Mesodermal cell (in vitro differentiated cells): ENCODE measurements around the gene KANK4.

Source experiments
- H3K27ac ChIP-seq: 2 replicates; pipeline ENCODE4 v1.7.0; 2013; ENCODE audit warnings: mild to moderate bottlenecking, low read depth, low read length, moderate library complexity; ENCODE audit not compliant: severe bottlenecking
- H3K36me3 ChIP-seq: 2 replicates; pipeline ENCODE4 v1.7.1; 2013; ENCODE audit warnings: mild to moderate bottlenecking, low read length, moderate library complexity; ENCODE audit not compliant: control insufficient read depth, insufficient read depth
- H3K4me1 ChIP-seq: one replicate; pipeline ENCODE4 v1.7.1; 2013; ENCODE audit warnings: mild to moderate bottlenecking, low read length; ENCODE audit not compliant: insufficient read depth, control insufficient read depth, poor library complexity, severe bottlenecking
- H3K4me3 ChIP-seq: 2 replicates; pipeline ENCODE4 v1.7.0; 2013; ENCODE audit warnings: low read length, control low read depth, mild to moderate bottlenecking; ENCODE audit not compliant: insufficient read depth, poor library complexity, severe bottlenecking; ENCODE audit errors: extremely low read depth
- H3K9me3 ChIP-seq: 2 replicates; pipeline ENCODE4 v1.7.1; 2013; ENCODE audit warnings: mild to moderate bottlenecking, low read length, moderate library complexity; ENCODE audit not compliant: control insufficient read depth
- WGBS, 2 experiments: methylation state at CpG; one replicate each; pipeline ENCODE4 v1.1.5; 2013; ENCODE audit warnings: missing lambda C conversion rate in 2 of 2; ENCODE audit not compliant: insufficient coverage in 2 of 2; 5-methylcytosine and 5-hydroxymethylcytosine counted together

The KANK4 gene

DNA sequence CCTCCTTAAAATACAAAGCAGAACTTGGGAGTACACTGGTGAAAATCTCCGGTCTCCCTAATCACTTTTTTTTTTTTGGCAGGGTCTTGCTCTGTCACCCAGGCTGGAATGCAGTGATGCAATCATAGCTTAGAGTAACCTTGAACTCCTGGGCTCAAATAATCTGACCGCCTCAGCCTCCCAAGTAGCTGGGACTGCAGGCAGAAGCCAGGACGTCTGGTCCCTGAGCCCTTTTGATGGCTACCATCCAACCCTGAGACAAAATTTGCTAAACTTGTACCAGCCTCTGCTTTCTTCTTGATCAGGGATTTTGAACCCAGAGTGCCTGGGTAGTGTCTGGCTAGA lies 120.5 kb downstream of the KANK4 start:
- H3K36me3 ChIP-seq: peaks cover 8% of the 10 kb centered on the region
- no peaks in the 10 kb centered on the region for H3K9me3 ChIP-seq
- H3K4me1 ChIP-seq: peaks cover 7% of the 10 kb centered on the region
- H3K4me3 ChIP-seq: no peak overlapping the region
- H3K27ac ChIP-seq: no peak overlapping the region
- WGBS, 2 experiments: 18 to 20% methylated on average over 3 of the region's 3 CpGs

GRCh38 chr1:62198069-62198780 lies 121.0 kb downstream of the KANK4 start:
- no peaks in the 10 kb centered on the region for H3K9me3 ChIP-seq
- no peak overlapping the region for H3K27ac ChIP-seq
- peaks cover 5% of the 10 kb centered on the region for H3K36me3 ChIP-seq
- peaks cover 7% of the 10 kb centered on the region for H3K4me1 ChIP-seq
- 30% methylated on average over 2 to 5 of the region's 14 CpGs for WGBS, 2 experiments
- H3K4me3 ChIP-seq: no peak overlapping the region

DNA sequence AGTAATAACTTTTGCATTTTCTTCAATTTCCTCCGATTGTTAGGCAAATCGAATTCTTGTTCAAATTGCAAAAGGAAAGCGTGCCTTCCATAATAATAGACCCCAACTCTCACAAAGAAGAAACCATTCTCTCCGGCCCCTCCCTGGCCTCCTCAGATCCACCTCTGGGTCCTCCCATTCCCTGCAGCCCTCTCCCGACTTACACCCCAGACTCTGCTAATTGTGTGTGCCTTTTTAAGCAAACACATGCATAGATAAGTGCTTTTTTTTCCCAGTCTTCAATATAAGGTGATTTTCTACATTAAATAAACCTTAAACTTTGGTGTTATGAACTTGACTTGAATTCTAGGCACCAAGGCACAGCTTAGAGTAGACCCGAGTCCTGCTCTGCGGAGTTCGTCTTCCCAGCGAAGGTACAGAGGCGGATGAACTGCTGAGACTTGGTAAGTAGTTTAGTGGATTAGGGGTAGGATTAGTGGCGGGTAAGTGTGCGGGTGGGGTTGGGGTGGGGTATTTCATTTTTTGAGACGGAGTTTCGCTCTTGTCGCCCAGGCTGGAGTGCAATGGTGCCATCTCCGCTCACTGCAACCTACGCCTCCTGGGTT lies 123.0 kb downstream of the KANK4 start:
- peaks cover 7% of the 10 kb centered on the region for H3K4me1 ChIP-seq
- peak overlapping the region; percentile 47 for H3K4me3 ChIP-seq
- H3K27ac ChIP-seq: no peak overlapping the region
- 28 to 35% methylated on average over 8 to 11 of the region's 17 CpGs for WGBS, 2 experiments
- no peaks in the 10 kb centered on the region for H3K9me3 ChIP-seq
- H3K36me3 ChIP-seq: no peaks in the 10 kb centered on the region

DNA sequence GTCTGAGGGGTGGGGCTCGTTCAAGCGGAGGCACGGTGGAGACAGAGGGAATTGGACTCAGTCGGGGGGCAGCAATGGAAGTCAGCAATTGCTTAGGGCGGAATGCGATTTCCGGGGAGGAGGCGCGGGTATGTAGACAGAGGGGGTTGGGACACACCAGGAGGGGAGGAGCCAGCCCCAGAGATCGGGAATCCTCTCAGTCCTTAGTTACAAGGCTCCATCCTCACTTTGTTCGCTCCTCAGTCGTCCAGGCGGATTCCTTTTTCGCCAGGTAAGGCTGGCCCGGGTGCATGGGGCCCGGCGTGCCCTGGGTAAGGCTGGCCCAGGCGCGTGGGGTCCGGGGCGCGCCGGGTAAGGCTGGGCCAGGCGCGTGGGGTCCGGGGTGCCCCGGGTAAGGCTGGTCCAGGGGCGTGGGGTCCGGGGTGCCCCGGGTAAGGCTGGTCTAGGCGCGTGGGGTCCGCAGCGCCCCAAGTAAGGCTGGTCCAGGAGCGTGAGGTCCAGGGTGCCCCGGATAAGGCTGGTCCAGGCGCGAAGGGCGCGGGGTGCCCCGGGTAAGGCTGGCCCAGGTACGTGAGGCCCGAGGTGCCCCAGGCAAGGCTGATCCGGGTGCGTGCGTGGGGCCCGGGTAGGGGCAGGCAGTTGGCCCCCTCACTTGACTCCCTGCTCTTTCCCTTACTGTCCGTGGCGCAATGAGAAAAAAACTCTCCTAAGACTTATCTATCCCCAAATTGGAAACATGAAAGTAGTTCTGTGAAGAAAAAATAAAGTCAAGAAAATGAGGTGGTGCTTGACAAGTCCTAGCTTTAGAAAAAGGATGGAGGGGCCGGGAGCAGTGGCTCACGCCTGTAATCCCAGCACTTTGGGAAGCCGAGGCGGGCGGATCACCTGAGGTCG lies 124.3 kb downstream of the KANK4 start, which contains the start of gene L1TD1:
L1TD1 (plus strand) TSS at position 199 of the 894 bp plus-strand sequence. CDS start 11,780 bp downstream, outside the sequence.
- Histone ChIP-seq H3K4me3 (peak within 1 kb of the TSS; percentile 47), H3K36me3 (no peaks in the 10 kb centered on the region), H3K4me1 (peaks cover 7% of the 10 kb centered on the region), H3K9me3 (no peaks in the 10 kb centered on the region), H3K27ac (no peak within 1 kb of the TSS)
- WGBS, 2 experiments: 3 to 4% methylated on average over 32 to 49 of the region's 55 CpGs

DNA sequence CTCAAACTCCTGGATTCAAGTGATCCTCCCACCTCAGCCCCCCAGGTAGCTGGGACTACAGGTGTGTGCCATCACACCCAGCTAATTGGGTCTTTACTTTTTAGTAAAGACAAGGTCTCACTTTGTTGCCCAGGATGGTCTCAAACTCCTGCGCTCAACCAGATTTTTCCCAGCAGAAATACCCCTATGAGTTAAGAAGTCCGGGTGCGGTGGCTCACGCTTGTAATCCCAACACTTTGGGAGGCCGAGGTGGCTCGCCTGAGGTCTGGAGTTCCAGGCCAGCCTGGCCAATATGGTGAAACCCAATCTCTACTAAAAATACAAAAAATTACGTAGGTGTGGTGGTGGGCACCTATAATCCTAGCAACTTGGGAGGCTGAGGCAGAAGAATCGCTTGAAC lies 131.1 kb downstream of the KANK4 start:
- H3K36me3 ChIP-seq: no peaks in the 10 kb centered on the region
- H3K4me1 ChIP-seq: no peaks in the 10 kb centered on the region
- no peak overlapping the region for H3K4me3 ChIP-seq
- H3K27ac ChIP-seq: no peak overlapping the region
- 81 to 97% methylated on average over 7 to 8 of the region's 8 CpGs for WGBS, 2 experiments
- no peaks in the 10 kb centered on the region for H3K9me3 ChIP-seq

- Histone ChIP-seq H3K27ac (no peak overlapping the region), H3K36me3 (no peaks in the 10 kb centered on the region), H3K9me3 (no peaks in the 10 kb centered on the region), H3K4me1 (no peaks in the 10 kb centered on the region), H3K4me3 (no peak overlapping the region)
- WGBS, 2 experiments: 90 to 95% methylated on average over 2 to 3 of the region's 5 CpGs
Measured at GRCh38 chr1:62187548-62187947, 131.7 kb downstream of the KANK4 start.
